Measurements from ENCODE around the gene HOXB3. TPM values are rescaled to one million over a fixed set of nuclear protein-coding genes. Genes with fewer than 3 reads are reported as not detected.
A peak's percentile ranks its signal among the peaks of the same experiment; 100 is the strongest.

HOXB3 gene
- total and polyA plus RNA-seq, 4 donors = 23.8 to 162 (median 94.8) TPM

DNA sequence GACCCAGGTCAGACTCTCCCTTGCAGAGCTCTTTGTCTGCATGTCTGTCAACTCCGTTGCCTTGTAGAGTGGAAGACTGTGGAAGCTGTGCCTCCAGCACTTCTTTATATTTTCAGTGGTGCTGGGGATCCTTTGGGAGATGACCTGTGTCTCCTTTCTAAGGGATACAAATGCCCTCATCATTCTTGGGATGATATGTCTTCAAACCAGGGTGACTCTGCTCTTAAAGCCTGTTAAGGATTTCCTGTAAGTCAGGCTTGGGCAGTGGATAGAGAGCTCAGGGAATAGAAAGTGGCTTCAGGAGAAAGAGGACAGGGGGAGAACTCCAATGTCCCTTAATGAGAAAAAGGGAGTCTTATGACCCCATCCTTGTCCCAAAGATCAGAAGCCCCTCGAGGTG lies 1.5 kb downstream of the HOXB3 start:
- Histone ChIP-seq H3K4me1 (ENCODE audit: control insufficient read depth, insufficient read depth, low read length) (peaks cover 72% of the 10 kb centered on the region), H3K36me3 (ENCODE audit: control insufficient read depth, insufficient read depth, low read length) (peaks cover 32% of the 10 kb centered on the region), H3K27ac (ENCODE audit: low read depth, low read length) (peak overlapping the region; percentile 99), H3K27me3 (ENCODE audit: control insufficient read depth, insufficient read depth, low read length) (no peaks in the 10 kb centered on the region), H3K4me3 (ENCODE audit: low read depth, low read length) (peak overlapping the region; percentile 67), H3K9me3 (ENCODE audit: control insufficient read depth, insufficient read depth, low read length) (no peaks in the 10 kb centered on the region)
- DNase-seq (ENCODE audit: low read depth in 4 of 6, low spot score in 6 of 6) = peak in 1 of 6 donors; percentile 38
- WGBS (ENCODE audit: insufficient coverage) = no CpG with 5 or more reads among the region's 2 CpGs

DNA sequence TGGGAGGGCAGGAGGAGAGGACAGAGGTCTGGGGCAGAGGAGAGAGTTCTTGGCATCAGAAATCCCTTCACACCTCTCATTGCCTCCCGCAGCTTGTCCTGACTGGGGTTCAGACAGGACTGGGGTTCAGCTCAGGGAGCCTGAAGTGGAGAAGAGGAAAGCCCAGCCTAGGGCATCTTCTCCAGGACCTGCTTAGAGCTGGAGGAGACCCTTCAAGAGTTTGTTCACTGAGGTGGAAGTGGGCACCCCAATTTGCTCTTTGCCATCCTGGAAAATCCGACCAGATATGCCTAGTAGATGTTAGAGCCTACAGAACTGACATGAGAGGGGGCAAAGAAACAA lies 2.0 kb downstream of the HOXB3 start:
- Histone ChIP-seq H3K36me3 (ENCODE audit: control insufficient read depth, insufficient read depth, low read length) (peaks cover 29% of the 10 kb centered on the region), H3K4me3 (ENCODE audit: low read depth, low read length) (peak overlapping the region; percentile 67), H3K9me3 (ENCODE audit: control insufficient read depth, insufficient read depth, low read length) (no peaks in the 10 kb centered on the region), H3K27me3 (ENCODE audit: control insufficient read depth, insufficient read depth, low read length) (no peaks in the 10 kb centered on the region), H3K4me1 (ENCODE audit: control insufficient read depth, insufficient read depth, low read length) (peaks cover 77% of the 10 kb centered on the region), H3K27ac (ENCODE audit: low read depth, low read length) (peak overlapping the region; percentile 99)
- no peak for DNase-seq (ENCODE audit: low read depth in 4 of 6, low spot score in 6 of 6)
- 14% methylated on average over 1 of the region's 2 CpGs for WGBS (ENCODE audit: insufficient coverage)

DNA sequence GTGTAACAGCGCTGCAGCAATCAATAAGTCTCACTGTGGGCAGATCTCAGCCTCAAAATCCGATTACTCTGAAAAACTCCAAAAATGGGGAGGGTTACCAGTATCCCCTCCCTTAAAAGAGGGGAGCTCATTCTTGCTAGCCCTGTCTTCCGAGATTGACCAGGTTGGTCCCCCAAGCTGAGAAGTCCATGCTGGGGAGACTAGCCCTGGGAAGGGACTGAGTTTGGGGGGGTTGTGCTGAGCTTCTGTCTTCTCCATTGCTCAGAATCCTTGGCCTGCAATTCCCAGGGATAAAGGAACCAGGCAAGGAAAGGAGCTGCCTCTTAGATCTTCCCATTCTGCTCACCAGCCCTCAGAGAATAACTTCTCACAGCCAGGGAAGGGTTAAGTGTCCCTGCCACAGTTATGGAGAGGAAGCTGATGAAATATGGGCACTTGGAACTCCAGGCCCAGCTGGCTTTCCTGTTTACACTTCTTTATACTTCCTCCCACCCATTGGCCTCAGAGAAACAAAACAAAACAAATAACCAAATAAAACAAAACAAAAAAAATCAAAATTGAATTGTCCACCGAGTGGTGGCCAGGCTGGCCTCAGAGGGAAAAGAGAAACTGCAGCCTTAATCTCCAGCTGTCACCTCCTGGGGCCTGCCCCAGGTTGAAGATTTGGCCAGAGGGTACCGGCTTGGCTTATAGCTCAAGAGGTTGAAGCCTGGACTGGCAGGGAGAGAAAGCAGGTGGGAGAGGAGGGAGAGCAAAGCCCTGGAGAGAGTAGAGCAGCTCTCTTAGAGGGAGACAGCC lies 2.6 kb downstream of the HOXB3 start:
- DNase-seq (ENCODE audit: low read depth in 4 of 6, low spot score in 6 of 6) = peak in 2 of 6 donors; percentile 73 to 89
- peaks cover 25% of the 10 kb centered on the region for H3K36me3 ChIP-seq (ENCODE audit: control insufficient read depth, insufficient read depth, low read length)
- H3K27me3 ChIP-seq (ENCODE audit: control insufficient read depth, insufficient read depth, low read length) = no peaks in the 10 kb centered on the region
- peak overlapping the region; percentile 67 for H3K4me3 ChIP-seq (ENCODE audit: low read depth, low read length)
- H3K27ac ChIP-seq (ENCODE audit: low read depth, low read length) = peak overlapping the region; percentile 99
- peaks cover 80% of the 10 kb centered on the region for H3K4me1 ChIP-seq (ENCODE audit: control insufficient read depth, insufficient read depth, low read length)
- no peaks in the 10 kb centered on the region for H3K9me3 ChIP-seq (ENCODE audit: control insufficient read depth, insufficient read depth, low read length)
- WGBS (ENCODE audit: insufficient coverage) = 20% methylated on average over 3 of the region's 5 CpGs

GRCh38 chr17:48586355-48587258 lies 3.4 kb downstream of the HOXB3 start:
- H3K4me3 ChIP-seq (ENCODE audit: low read depth, low read length) = peak overlapping the region; percentile 67
- peak overlapping the region; percentile 99 for H3K27ac ChIP-seq (ENCODE audit: low read depth, low read length)
- peaks cover 81% of the 10 kb centered on the region for H3K4me1 ChIP-seq (ENCODE audit: control insufficient read depth, insufficient read depth, low read length)
- peak in 2 of 6 donors; percentile 33 to 90 for DNase-seq (ENCODE audit: low read depth in 4 of 6, low spot score in 6 of 6)
- H3K9me3 ChIP-seq (ENCODE audit: control insufficient read depth, insufficient read depth, low read length) = no peaks in the 10 kb centered on the region
- whole genome bisulfite sequencing (ENCODE audit: insufficient coverage) = 1% methylated on average over 13 of the region's 34 CpGs
- peaks cover 25% of the 10 kb centered on the region for H3K36me3 ChIP-seq (ENCODE audit: control insufficient read depth, insufficient read depth, low read length)
- no peaks in the 10 kb centered on the region for H3K27me3 ChIP-seq (ENCODE audit: control insufficient read depth, insufficient read depth, low read length)

GRCh38 chr17:48584223-48584741 lies 5.8 kb downstream of the HOXB3 start:
- Histone ChIP-seq H3K9me3 (ENCODE audit: control insufficient read depth, insufficient read depth, low read length) (no peaks in the 10 kb centered on the region), H3K4me1 (ENCODE audit: control insufficient read depth, insufficient read depth, low read length) (peaks cover 79% of the 10 kb centered on the region), H3K27ac (ENCODE audit: low read depth, low read length) (peak overlapping the region; percentile 99), H3K27me3 (ENCODE audit: control insufficient read depth, insufficient read depth, low read length) (no peaks in the 10 kb centered on the region), H3K36me3 (ENCODE audit: control insufficient read depth, insufficient read depth, low read length) (peaks cover 18% of the 10 kb centered on the region), H3K4me3 (ENCODE audit: low read depth, low read length) (peak overlapping the region; percentile 3)
- peak in 2 of 6 donors; percentile 73 to 81 for DNase-seq (ENCODE audit: low read depth in 4 of 6, low spot score in 6 of 6)
- 0% methylated on average over 1 of the region's 2 CpGs for WGBS (ENCODE audit: insufficient coverage)

- DNase-seq (ENCODE audit: low read depth in 4 of 6, low spot score in 6 of 6) = no peak
- Histone ChIP-seq H3K4me3 (ENCODE audit: low read depth, low read length) (peak overlapping the region; percentile 3), H3K4me1 (ENCODE audit: control insufficient read depth, insufficient read depth, low read length) (peaks cover 84% of the 10 kb centered on the region), H3K9me3 (ENCODE audit: control insufficient read depth, insufficient read depth, low read length) (no peaks in the 10 kb centered on the region), H3K36me3 (ENCODE audit: control insufficient read depth, insufficient read depth, low read length) (peaks cover 18% of the 10 kb centered on the region), H3K27me3 (ENCODE audit: control insufficient read depth, insufficient read depth, low read length) (no peaks in the 10 kb centered on the region), H3K27ac (ENCODE audit: low read depth, low read length) (peak overlapping the region; percentile 99)
- WGBS (ENCODE audit: insufficient coverage) = no CpG with 5 or more reads among the region's 3 CpGs
Measured at GRCh38 chr17:48583708-48584222, 6.3 kb downstream of the HOXB3 start.

DNA sequence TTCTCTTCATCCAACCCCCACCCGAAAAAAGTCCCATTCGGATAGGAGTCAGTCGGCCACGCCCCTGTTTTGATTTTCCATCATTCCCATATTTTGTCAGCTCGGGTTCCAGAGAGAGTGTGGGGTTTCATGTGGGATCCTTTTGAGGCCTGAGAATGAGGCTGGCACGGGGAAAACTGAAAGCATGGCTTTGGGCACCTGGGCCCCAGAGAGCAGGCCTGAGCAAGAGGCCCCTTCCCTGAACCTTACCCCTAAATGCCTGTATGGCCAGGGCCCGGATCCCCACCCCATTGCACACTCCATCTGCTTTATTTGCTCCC lies 7.3 kb downstream of the HOXB3 start:
- H3K27me3 ChIP-seq (ENCODE audit: control insufficient read depth, insufficient read depth, low read length) = no peaks in the 10 kb centered on the region
- peaks cover 80% of the 10 kb centered on the region for H3K4me1 ChIP-seq (ENCODE audit: control insufficient read depth, insufficient read depth, low read length)
- peak overlapping the region; percentile 49 for H3K4me3 ChIP-seq (ENCODE audit: low read depth, low read length)
- 6% methylated on average over 3 of the region's 7 CpGs for WGBS (ENCODE audit: insufficient coverage)
- H3K9me3 ChIP-seq (ENCODE audit: control insufficient read depth, insufficient read depth, low read length) = no peaks in the 10 kb centered on the region
- H3K36me3 ChIP-seq (ENCODE audit: control insufficient read depth, insufficient read depth, low read length) = peaks cover 18% of the 10 kb centered on the region
- peak overlapping the region; percentile 99 for H3K27ac ChIP-seq (ENCODE audit: low read depth, low read length)
- DNase-seq (ENCODE audit: low read depth in 4 of 6, low spot score in 6 of 6) = no peak

- Histone ChIP-seq H3K4me1 (ENCODE audit: control insufficient read depth, insufficient read depth, low read length) (peaks cover 68% of the 10 kb centered on the region), H3K27me3 (ENCODE audit: control insufficient read depth, insufficient read depth, low read length) (no peaks in the 10 kb centered on the region), H3K27ac (ENCODE audit: low read depth, low read length) (peak overlapping the region; percentile 99), H3K36me3 (ENCODE audit: control insufficient read depth, insufficient read depth, low read length) (peaks cover 18% of the 10 kb centered on the region), H3K4me3 (ENCODE audit: low read depth, low read length) (peak overlapping the region; percentile 49), H3K9me3 (ENCODE audit: control insufficient read depth, insufficient read depth, low read length) (no peaks in the 10 kb centered on the region)
- peak in 2 of 6 donors; percentile 70 to 87 for DNase-seq (ENCODE audit: low read depth in 4 of 6, low spot score in 6 of 6)
- WGBS (ENCODE audit: insufficient coverage) = 3% methylated on average over 3 of the region's 26 CpGs
Measured at GRCh38 chr17:48579760-48580554, 10.1 kb downstream of the HOXB3 start.

- WGBS (ENCODE audit: insufficient coverage) = no CpG with 5 or more reads among the region's 7 CpGs
- H3K4me1 ChIP-seq (ENCODE audit: control insufficient read depth, insufficient read depth, low read length) = peaks cover 70% of the 10 kb centered on the region
- no peaks in the 10 kb centered on the region for H3K27me3 ChIP-seq (ENCODE audit: control insufficient read depth, insufficient read depth, low read length)
- H3K9me3 ChIP-seq (ENCODE audit: control insufficient read depth, insufficient read depth, low read length) = no peaks in the 10 kb centered on the region
- H3K27ac ChIP-seq (ENCODE audit: low read depth, low read length) = peak overlapping the region; percentile 99
- DNase-seq (ENCODE audit: low read depth in 4 of 6, low spot score in 6 of 6) = no peak
- H3K36me3 ChIP-seq (ENCODE audit: control insufficient read depth, insufficient read depth, low read length) = peaks cover 18% of the 10 kb centered on the region
- peak overlapping the region; percentile 49 for H3K4me3 ChIP-seq (ENCODE audit: low read depth, low read length)
Measured at GRCh38 chr17:48579471-48579759, 10.6 kb downstream of the HOXB3 start.
